NCI-H1930 (cell line): ENCODE data around the gene TFEB.

Source experiments
- DNase-seq, 2 experiments: peaks; one replicate each; lab custom pipeline; 2025; lab: John Stamatoyannopoulos, UW

The TFEB gene

GRCh38 chr6:41705996-41706835, 29.2 kb downstream of the TFEB start:
- DNase-seq: peak in 1 of 2 experiments; percentile 6

- no peak for DNase-seq
Observed at GRCh38 chr6:41705311-41705995, 30.0 kb downstream of the TFEB start.

GRCh38 chr6:41704656-41705310, 30.6 kb downstream of the TFEB start:
- no peak for DNase-seq

- DNase-seq: no peak
Observed at GRCh38 chr6:41704028-41704427, 31.4 kb downstream of the TFEB start.

- DNase-seq: no peak
Observed at GRCh38 chr6:41702771-41703494, 32.5 kb downstream of the TFEB start.

GRCh38 chr6:41702089-41702745, 33.2 kb downstream of the TFEB start:
- DNase-seq: no peak

- DNase-seq: no peak
Observed at GRCh38 chr6:41700463-41701347, 34.7 kb downstream of the TFEB start.

- no peak for DNase-seq
Observed at GRCh38 chr6:41699063-41699462, 36.3 kb downstream of the TFEB start.

- DNase-seq: no peak
Observed at GRCh38 chr6:41697861-41698781, 37.3 kb downstream of the TFEB start.

GRCh38 chr6:41696788-41697187, 38.6 kb downstream of the TFEB start:
- DNase-seq: no peak

- no peak for DNase-seq
Observed at GRCh38 chr6:41695825-41696224, 39.6 kb downstream of the TFEB start.

GRCh38 chr6:41694815-41695526, 40.4 kb downstream of the TFEB start:
- no peak for DNase-seq

- no peak for DNase-seq
Observed at GRCh38 chr6:41693281-41694240, 41.8 kb downstream of the TFEB start.

- no peak for DNase-seq
Observed at GRCh38 chr6:41692730-41693129, 42.7 kb downstream of the TFEB start.

GRCh38 chr6:41692080-41692675, 43.2 kb downstream of the TFEB start:
- DNase-seq: no peak

GRCh38 chr6:41691426-41692079, 43.9 kb downstream of the TFEB start:
- no peak for DNase-seq
